GM23338 (cell line): ENCODE measurements around the gene PTPDC1. TPM values are rescaled to one million over a fixed set of nuclear protein-coding genes. Genes with fewer than 3 reads are reported as not detected.

ENCODE experiments used
- ATAC-seq: fragments of 200-7000 bp; cut with Tn5 transposase; 3 replicates; pipeline ENCODE4 v1.9.1; 2020
- DNase-seq: peaks from one replicate; pipeline ENCODE4 v3.0.0-alpha.2; 2015; ENCODE audit warnings: low spot score
- H2AFZ ChIP-seq: fragments of 200-600 bp; sonication (generic); 2 replicates; pipeline ENCODE4 v1.8.0; 2016; ENCODE audit warnings: antibody characterized with exemption, mild to moderate bottlenecking, moderate library complexity
- H3F3A ChIP-seq: fragments of 200-600 bp; sonication (generic); replicated peaks from 2 replicates; pipeline ENCODE4 v1.8.0; 2017; ENCODE audit warnings: antibody characterized with exemption, mixed run types, low read depth
- H3K27ac ChIP-seq: fragments of 200-600 bp; sonication (generic); 2 replicates; pipeline ENCODE4 v1.6.1; 2016; ENCODE audit warnings: low read depth
- H3K27me3 ChIP-seq: fragments of 200-600 bp; sonication (generic); 2 replicates; pipeline ENCODE4 v1.8.0; 2016; ENCODE audit warnings: mild to moderate bottlenecking, mixed run types, moderate library complexity; ENCODE audit not compliant: insufficient read depth
- H3K36me3 ChIP-seq: fragments of 200-600 bp; sonication (generic); 2 replicates; pipeline ENCODE4 v1.8.0; 2016; ENCODE audit warnings: mild to moderate bottlenecking; ENCODE audit not compliant: insufficient read depth
- H3K4me1 ChIP-seq: fragments of 200-600 bp; sonication (generic); 2 replicates; pipeline ENCODE4 v1.8.0; 2016; ENCODE audit warnings: mild to moderate bottlenecking, moderate library complexity; ENCODE audit not compliant: insufficient read depth
- H3K4me2 ChIP-seq: fragments of 200-600 bp; sonication (generic); 2 replicates; pipeline ENCODE4 v1.7.1; 2017; ENCODE audit warnings: mixed run types
- H3K4me3 ChIP-seq: fragments of 200-600 bp; sonication (generic); 2 replicates; pipeline ENCODE4 v1.6.1; 2016; ENCODE audit warnings: mixed run types
- H3K79me2 ChIP-seq: fragments of 200-600 bp; sonication (generic); replicated peaks from 2 replicates; pipeline ENCODE4 v1.8.0; 2017; ENCODE audit warnings: mild to moderate bottlenecking; ENCODE audit not compliant: insufficient read depth
- H3K9me2 ChIP-seq: fragments of 200-600 bp; sonication (generic); 2 replicates; pipeline ENCODE4 v1.8.0; 2017; ENCODE audit not compliant: insufficient read depth
- H4K20me1 ChIP-seq: fragments of 200-600 bp; sonication (generic); replicated peaks from 2 replicates; pipeline ENCODE4 v1.8.0; 2017; ENCODE audit warnings: mild to moderate bottlenecking; ENCODE audit not compliant: insufficient read depth
- H3K27ac Mint-ChIP-seq: 2 replicates; pipeline ENCODE4 v1.8.0; 2020; ENCODE audit warnings: inconsistent platforms, mild to moderate bottlenecking, moderate library complexity, mixed read lengths
- H3K27me3 Mint-ChIP-seq: 3 replicates; pipeline ENCODE4 v1.8.0; 2022; ENCODE audit warnings: low read depth, mild to moderate bottlenecking, moderate library complexity, mixed read lengths, inconsistent platforms; ENCODE audit not compliant: insufficient read depth, poor library complexity
- H3K36me3 Mint-ChIP-seq: 3 replicates; pipeline ENCODE4 v1.8.0; 2021; ENCODE audit warnings: low read depth, mild to moderate bottlenecking, inconsistent platforms, moderate library complexity, mixed read lengths
- H3K4me1 Mint-ChIP-seq: 3 replicates; pipeline ENCODE4 v1.8.0; 2020; ENCODE audit warnings: mild to moderate bottlenecking, inconsistent platforms, mixed read lengths
- H3K4me3 Mint-ChIP-seq: 3 replicates; pipeline ENCODE4 v1.8.0; 2021; ENCODE audit warnings: moderate library complexity, mild to moderate bottlenecking, inconsistent platforms, mixed read lengths
- H3K9me3 Mint-ChIP-seq: 3 replicates; pipeline ENCODE4 v1.8.0; 2020; ENCODE audit warnings: moderate library complexity, mild to moderate bottlenecking, inconsistent platforms, mixed read lengths
- CREB1 ChIP-seq: fragments of 250-450 bp; sonication (Bioruptor Pico); IDR thresholded peaks from 2 replicates; pipeline ENCODE4 v1.5.0; 2020; ENCODE audit warnings: low read depth, mild to moderate bottlenecking, moderate library complexity
- EZH2 ChIP-seq: fragments of 200-600 bp; sonication (generic); IDR thresholded peaks from one replicate; pipeline ENCODE4 v1.8.0; 2017; ENCODE audit warnings: antibody characterized with exemption, mild to moderate bottlenecking, low read depth; ENCODE audit not compliant: unreplicated experiment
- EZH2phosphoT487 ChIP-seq: fragments of 200-600 bp; sonication (generic); IDR thresholded peaks from one replicate; pipeline ENCODE4 v1.8.1; 2018; ENCODE audit warnings: antibody characterized with exemption; ENCODE audit not compliant: unreplicated experiment
- JUNB ChIP-seq: IDR thresholded peaks from one replicate; pipeline ENCODE4 v1.6.1; 2016; ENCODE audit warnings: antibody characterized with exemption; ENCODE audit not compliant: unreplicated experiment
- NANOG ChIP-seq: IDR thresholded peaks from 2 replicates; pipeline ENCODE4 v1.6.1; 2016; ENCODE audit warnings: antibody characterized with exemption, borderline replicate concordance
- POLR2AphosphoS5 ChIP-seq: IDR thresholded peaks from 2 replicates; pipeline ENCODE4 v1.6.1; 2016; ENCODE audit warnings: antibody characterized with exemption, low read depth
- STAT1 ChIP-seq: IDR thresholded peaks from one replicate; pipeline ENCODE4 v1.6.1; 2016; ENCODE audit warnings: antibody characterized with exemption; ENCODE audit not compliant: unreplicated experiment
- ZNF114 ChIP-seq: fragments of 250-450 bp; sonication (Bioruptor Pico); IDR thresholded peaks from 2 replicates; pipeline ENCODE4 v1.5.0; 2020; ENCODE audit warnings: mild to moderate bottlenecking, moderate library complexity
- ZNF331 ChIP-seq: fragments of 250-450 bp; sonication (Bioruptor Pico); IDR thresholded peaks from 2 replicates; pipeline ENCODE4 v1.5.0; 2020; ENCODE audit warnings: low read depth, mild to moderate bottlenecking, moderate library complexity
- ZNF462 ChIP-seq: fragments of 250-450 bp; sonication (Bioruptor Pico); IDR thresholded peaks from 2 replicates; pipeline ENCODE4 v1.5.0; 2020; ENCODE audit warnings: mild to moderate bottlenecking, moderate library complexity
- polyA plus RNA-seq: library from polyadenylated mRNA; unstranded; fragments of >200 nt; fragmentation: Nextera tagmentation; extraction: Ambion mirVana; gene quantifications from 2 replicates; pipeline ENCODE4 v1.2.1, GENCODE V29; 2016
- total RNA-seq: library from RNA; depleted of rRNA; stranded (reverse); fragments of >200 nt; shearing (Covaris generic); gene quantifications from 2 replicates; pipeline ENCODE4 v1.2.3, GENCODE V29; 2014
- TF ChIP-seq, protein P1 (sequence below), 2 experiments: fragments of 200-600 bp in 1 of 2; sonication (generic) in 1 of 2; conservative IDR thresholded peaks; 2 replicates each; pipeline versions ENCODE4 v1.5.1 to v1.6.1; 2016 to 2017; ENCODE audit warnings: antibody characterized with exemption in 2 of 2, low read depth in 2 of 2, mild to moderate bottlenecking in 2 of 2, moderate library complexity in 1 of 2
- TF ChIP-seq, protein P2 (sequence below): IDR thresholded peaks from one replicate; pipeline ENCODE4 v1.6.1; 2018; ENCODE audit warnings: antibody characterized with exemption; ENCODE audit not compliant: unreplicated experiment
- TF ChIP-seq, protein P3 (sequence below): IDR thresholded peaks from 2 replicates; pipeline ENCODE4 v1.6.1; 2016; ENCODE audit warnings: antibody characterized with exemption

Gene PTPDC1
- total and polyA plus RNA-seq, 2 experiments from 2014 or later: 4.3 to 10.6 TPM

DNA sequence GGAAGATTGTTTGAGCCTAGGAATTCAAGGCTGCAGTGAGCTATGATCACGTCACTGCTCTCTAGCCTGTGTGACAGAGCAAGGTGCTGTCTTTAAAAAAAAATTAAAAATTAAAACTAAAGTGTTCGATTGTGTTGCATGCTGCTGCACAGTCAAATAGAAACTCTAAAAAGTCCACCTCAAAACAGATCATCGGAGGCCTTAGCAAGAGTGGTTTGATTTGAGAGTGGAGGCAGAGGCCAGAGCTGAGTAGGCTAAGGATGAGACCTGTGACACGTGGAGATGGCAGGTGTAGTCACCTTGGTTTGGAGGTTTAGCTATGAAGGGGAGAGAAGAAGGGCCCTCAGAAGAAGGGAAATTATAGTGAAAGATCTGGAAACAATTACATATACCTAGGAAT, 2.8 kb upstream of the PTPDC1 start:
- Histone ChIP-seq H3F3A (no peaks in the 10 kb centered on the region), H3K9me2 (no peaks in the 10 kb centered on the region), H2AFZ (no peak overlapping the region), H3K27ac (no peak overlapping the region), H3K4me2 (no peak overlapping the region), H3K4me3 (no peak overlapping the region), H3K36me3 (no peaks in the 10 kb centered on the region), H3K27me3 (no peaks in the 10 kb centered on the region), H3K79me2 (no peaks in the 10 kb centered on the region), H3K4me1 (peaks cover 9% of the 10 kb centered on the region), H4K20me1 (no peaks in the 10 kb centered on the region)
- H3K27me3 Mint-ChIP-seq: peaks cover 2% of the 10 kb centered on the region
- no peak overlapping the region for H3K4me3 Mint-ChIP-seq
- peaks cover 28% of the 10 kb centered on the region for H3K4me1 Mint-ChIP-seq
- no peak for ATAC-seq
- no peak for DNase-seq
- H3K27ac Mint-ChIP-seq: no peak overlapping the region
- H3K9me3 Mint-ChIP-seq: no peaks in the 10 kb centered on the region
- TF ChIP-seq JUNB (no peak), EZH2 (no peak), ZNF462 (no peak), CREB1 (no peak), ZNF331 (CRISPR knock-in tag) (no peak), STAT1 (no peak), EZH2phosphoT487 (no peak), NANOG (no peak), POLR2AphosphoS5 (no peak), ZNF114 (CRISPR knock-in tag) (no peak)
- TF ChIP-seq, protein P1, sequence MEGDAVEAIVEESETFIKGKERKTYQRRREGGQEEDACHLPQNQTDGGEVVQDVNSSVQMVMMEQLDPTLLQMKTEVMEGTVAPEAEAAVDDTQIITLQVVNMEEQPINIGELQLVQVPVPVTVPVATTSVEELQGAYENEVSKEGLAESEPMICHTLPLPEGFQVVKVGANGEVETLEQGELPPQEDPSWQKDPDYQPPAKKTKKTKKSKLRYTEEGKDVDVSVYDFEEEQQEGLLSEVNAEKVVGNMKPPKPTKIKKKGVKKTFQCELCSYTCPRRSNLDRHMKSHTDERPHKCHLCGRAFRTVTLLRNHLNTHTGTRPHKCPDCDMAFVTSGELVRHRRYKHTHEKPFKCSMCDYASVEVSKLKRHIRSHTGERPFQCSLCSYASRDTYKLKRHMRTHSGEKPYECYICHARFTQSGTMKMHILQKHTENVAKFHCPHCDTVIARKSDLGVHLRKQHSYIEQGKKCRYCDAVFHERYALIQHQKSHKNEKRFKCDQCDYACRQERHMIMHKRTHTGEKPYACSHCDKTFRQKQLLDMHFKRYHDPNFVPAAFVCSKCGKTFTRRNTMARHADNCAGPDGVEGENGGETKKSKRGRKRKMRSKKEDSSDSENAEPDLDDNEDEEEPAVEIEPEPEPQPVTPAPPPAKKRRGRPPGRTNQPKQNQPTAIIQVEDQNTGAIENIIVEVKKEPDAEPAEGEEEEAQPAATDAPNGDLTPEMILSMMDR (conservative IDR thresholded peaks at IDR 0.05; ENCODE audit: low read depth in 2 of 2): no peak
- TF ChIP-seq, protein P2, sequence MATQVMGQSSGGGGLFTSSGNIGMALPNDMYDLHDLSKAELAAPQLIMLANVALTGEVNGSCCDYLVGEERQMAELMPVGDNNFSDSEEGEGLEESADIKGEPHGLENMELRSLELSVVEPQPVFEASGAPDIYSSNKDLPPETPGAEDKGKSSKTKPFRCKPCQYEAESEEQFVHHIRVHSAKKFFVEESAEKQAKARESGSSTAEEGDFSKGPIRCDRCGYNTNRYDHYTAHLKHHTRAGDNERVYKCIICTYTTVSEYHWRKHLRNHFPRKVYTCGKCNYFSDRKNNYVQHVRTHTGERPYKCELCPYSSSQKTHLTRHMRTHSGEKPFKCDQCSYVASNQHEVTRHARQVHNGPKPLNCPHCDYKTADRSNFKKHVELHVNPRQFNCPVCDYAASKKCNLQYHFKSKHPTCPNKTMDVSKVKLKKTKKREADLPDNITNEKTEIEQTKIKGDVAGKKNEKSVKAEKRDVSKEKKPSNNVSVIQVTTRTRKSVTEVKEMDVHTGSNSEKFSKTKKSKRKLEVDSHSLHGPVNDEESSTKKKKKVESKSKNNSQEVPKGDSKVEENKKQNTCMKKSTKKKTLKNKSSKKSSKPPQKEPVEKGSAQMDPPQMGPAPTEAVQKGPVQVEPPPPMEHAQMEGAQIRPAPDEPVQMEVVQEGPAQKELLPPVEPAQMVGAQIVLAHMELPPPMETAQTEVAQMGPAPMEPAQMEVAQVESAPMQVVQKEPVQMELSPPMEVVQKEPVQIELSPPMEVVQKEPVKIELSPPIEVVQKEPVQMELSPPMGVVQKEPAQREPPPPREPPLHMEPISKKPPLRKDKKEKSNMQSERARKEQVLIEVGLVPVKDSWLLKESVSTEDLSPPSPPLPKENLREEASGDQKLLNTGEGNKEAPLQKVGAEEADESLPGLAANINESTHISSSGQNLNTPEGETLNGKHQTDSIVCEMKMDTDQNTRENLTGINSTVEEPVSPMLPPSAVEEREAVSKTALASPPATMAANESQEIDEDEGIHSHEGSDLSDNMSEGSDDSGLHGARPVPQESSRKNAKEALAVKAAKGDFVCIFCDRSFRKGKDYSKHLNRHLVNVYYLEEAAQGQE: no peak
- TF ChIP-seq, protein P3, sequence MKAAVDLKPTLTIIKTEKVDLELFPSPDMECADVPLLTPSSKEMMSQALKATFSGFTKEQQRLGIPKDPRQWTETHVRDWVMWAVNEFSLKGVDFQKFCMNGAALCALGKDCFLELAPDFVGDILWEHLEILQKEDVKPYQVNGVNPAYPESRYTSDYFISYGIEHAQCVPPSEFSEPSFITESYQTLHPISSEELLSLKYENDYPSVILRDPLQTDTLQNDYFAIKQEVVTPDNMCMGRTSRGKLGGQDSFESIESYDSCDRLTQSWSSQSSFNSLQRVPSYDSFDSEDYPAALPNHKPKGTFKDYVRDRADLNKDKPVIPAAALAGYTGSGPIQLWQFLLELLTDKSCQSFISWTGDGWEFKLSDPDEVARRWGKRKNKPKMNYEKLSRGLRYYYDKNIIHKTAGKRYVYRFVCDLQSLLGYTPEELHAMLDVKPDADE: no peak
- no peaks in the 10 kb centered on the region for H3K36me3 Mint-ChIP-seq
